ENCODE measurements around the gene PALS1. TPM values are rescaled to one million over a fixed set of nuclear protein-coding genes. Genes with fewer than 3 reads are reported as not detected.

PALS1 gene
- total RNA-seq, 1 donor from 2014 or later, result 12.4 TPM

GRCh38 chr14:67228325-67228984 lies 12.8 kb upstream of the PALS1 start:
- no peaks in the 10 kb centered on the region for H3K4me1 Mint-ChIP-seq (ENCODE audit: unreplicated experiment)
- H3K9me3 Mint-ChIP-seq (ENCODE audit: unreplicated experiment), result no peaks in the 10 kb centered on the region
- DNase-seq (ENCODE audit: extremely low spot score, unreplicated experiment), result no peak
- H3K36me3 Mint-ChIP-seq (ENCODE audit: unreplicated experiment), result no peaks in the 10 kb centered on the region
- H3K4me3 Mint-ChIP-seq (ENCODE audit: unreplicated experiment), result no peak overlapping the region
- H3K27me3 Mint-ChIP-seq (ENCODE audit: unreplicated experiment), result no peaks in the 10 kb centered on the region
- TF ChIP-seq CTCF (IDR thresholded peaks at IDR 0.05), result no peak
- no peak overlapping the region for H3K27ac Mint-ChIP-seq (ENCODE audit: unreplicated experiment)

GRCh38 chr14:67232066-67232465 lies 9.2 kb upstream of the PALS1 start:
- TF ChIP-seq CTCF (IDR thresholded peaks at IDR 0.05), result no peak
- Mint-ChIP-seq H3K27me3 (ENCODE audit: unreplicated experiment) (peaks cover 4% of the 10 kb centered on the region), H3K36me3 (ENCODE audit: unreplicated experiment) (no peaks in the 10 kb centered on the region), H3K4me1 (ENCODE audit: unreplicated experiment) (no peaks in the 10 kb centered on the region), H3K27ac (ENCODE audit: unreplicated experiment) (no peak overlapping the region), H3K4me3 (ENCODE audit: unreplicated experiment) (no peak overlapping the region), H3K9me3 (ENCODE audit: unreplicated experiment) (no peaks in the 10 kb centered on the region)
- no peak for DNase-seq (ENCODE audit: extremely low spot score, unreplicated experiment)

DNA sequence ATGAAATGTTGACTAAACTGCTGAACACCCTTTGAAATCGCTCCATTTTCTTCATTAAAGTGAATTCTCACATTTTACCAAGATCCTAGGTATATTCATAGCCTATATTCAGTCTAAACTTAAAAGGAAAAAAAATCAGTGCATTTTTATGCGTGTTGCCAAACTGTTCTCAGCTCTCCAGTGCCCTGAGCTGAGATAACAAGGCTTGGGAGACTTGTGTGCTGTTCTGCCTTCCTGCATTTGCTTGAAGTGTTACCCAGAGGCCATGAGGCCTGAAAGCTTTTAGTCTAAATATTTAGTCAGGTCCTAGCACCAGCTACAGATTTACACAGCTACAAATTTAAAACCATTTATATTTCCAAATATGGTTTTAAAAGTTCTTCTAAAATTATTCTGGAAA lies 8.6 kb upstream of the PALS1 start:
- no peaks in the 10 kb centered on the region for H3K9me3 Mint-ChIP-seq (ENCODE audit: unreplicated experiment)
- H3K27me3 Mint-ChIP-seq (ENCODE audit: unreplicated experiment), result peaks cover 4% of the 10 kb centered on the region
- H3K4me1 Mint-ChIP-seq (ENCODE audit: unreplicated experiment), result no peaks in the 10 kb centered on the region
- no peak overlapping the region for H3K27ac Mint-ChIP-seq (ENCODE audit: unreplicated experiment)
- DNase-seq (ENCODE audit: extremely low spot score, unreplicated experiment), result no peak
- TF ChIP-seq CTCF (IDR thresholded peaks at IDR 0.05), result no peak
- no peak overlapping the region for H3K4me3 Mint-ChIP-seq (ENCODE audit: unreplicated experiment)
- no peaks in the 10 kb centered on the region for H3K36me3 Mint-ChIP-seq (ENCODE audit: unreplicated experiment)

DNA sequence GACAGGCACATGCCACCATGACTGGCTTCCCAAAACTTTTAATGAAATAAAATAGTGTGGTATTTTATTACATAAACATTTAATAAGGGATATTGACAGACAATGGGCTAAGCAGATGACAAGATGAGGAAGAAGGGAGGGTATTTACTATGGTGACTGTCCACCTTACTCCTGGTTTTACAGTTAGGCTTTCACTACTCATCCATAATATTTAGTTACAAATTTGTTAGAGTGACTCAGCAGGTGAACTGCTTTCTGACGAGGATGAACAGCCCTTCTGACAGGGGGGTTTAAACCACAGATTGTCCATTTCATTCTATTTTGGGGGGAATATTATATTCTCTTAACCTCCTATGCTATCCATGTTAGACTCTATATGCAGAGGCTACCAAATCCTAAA lies 3.6 kb upstream of the PALS1 start:
- Mint-ChIP-seq H3K27ac (ENCODE audit: unreplicated experiment) (no peak overlapping the region), H3K9me3 (ENCODE audit: unreplicated experiment) (no peaks in the 10 kb centered on the region), H3K36me3 (ENCODE audit: unreplicated experiment) (no peaks in the 10 kb centered on the region), H3K4me1 (ENCODE audit: unreplicated experiment) (peaks cover 12% of the 10 kb centered on the region), H3K27me3 (ENCODE audit: unreplicated experiment) (peaks cover 9% of the 10 kb centered on the region), H3K4me3 (ENCODE audit: unreplicated experiment) (no peak overlapping the region)
- no peak for TF ChIP-seq CTCF (IDR thresholded peaks at IDR 0.05)
- no peak for DNase-seq (ENCODE audit: extremely low spot score, unreplicated experiment)

GRCh38 chr14:67239582-67239981 lies 1.7 kb upstream of the PALS1 start:
- Mint-ChIP-seq H3K27ac (ENCODE audit: unreplicated experiment) (no peak overlapping the region), H3K9me3 (ENCODE audit: unreplicated experiment) (no peaks in the 10 kb centered on the region), H3K4me3 (ENCODE audit: unreplicated experiment) (no peak overlapping the region), H3K36me3 (ENCODE audit: unreplicated experiment) (no peaks in the 10 kb centered on the region), H3K4me1 (ENCODE audit: unreplicated experiment) (peaks cover 18% of the 10 kb centered on the region), H3K27me3 (ENCODE audit: unreplicated experiment) (peaks cover 9% of the 10 kb centered on the region)
- TF ChIP-seq CTCF (IDR thresholded peaks at IDR 0.05), result no peak
- no peak for DNase-seq (ENCODE audit: extremely low spot score, unreplicated experiment)

All from osteocyte (in vitro differentiated cells).